Suprapubic skin (tissue), 3 donors: ENCODE measurements around the gene TMEM147.

ENCODE experiments used
- CTCF ChIP-seq, 2 donors: fragments of 200-600 bp in 1 of 2; fragments of 450-650 bp in 1 of 2; sonication (generic) in 1 of 2; IDR thresholded peaks; one replicate each; pipeline ENCODE4 v1.5.1; 2016 to 2019; ENCODE audit warnings: antibody characterized with exemption in 2 of 2, mild to moderate bottlenecking in 1 of 2, moderate library complexity in 1 of 2
- EP300 ChIP-seq: sonication (generic); formaldehyde crosslinking; IDR thresholded peaks from one replicate; pipeline ENCODE4 v1.6.1; 2017; ENCODE audit warnings: antibody characterized with exemption

- TF ChIP-seq CTCF (IDR thresholded peaks at IDR 0.05) (no peak), EP300 (no peak)
These were observed 33.3 kb downstream of the TMEM147 start for GRCh38 chr19:35578707-35579106.
